NOMO-1 treated with DMSO at 0.1 percent for 48 hours (cell line): ENCODE results near the gene FUBP3.
"Not testable (repeated sequence)": the region's sequence is repeated elsewhere in the genome, so short reads cannot be mapped to it uniquely, and the experiment has no call there.

ENCODE experiments used
- DNase-seq: peaks from one replicate; lab custom pipeline; 2025; ENCODE audit not compliant: unreplicated experiment; lab: John Stamatoyannopoulos, UW

The FUBP3 gene

DNA sequence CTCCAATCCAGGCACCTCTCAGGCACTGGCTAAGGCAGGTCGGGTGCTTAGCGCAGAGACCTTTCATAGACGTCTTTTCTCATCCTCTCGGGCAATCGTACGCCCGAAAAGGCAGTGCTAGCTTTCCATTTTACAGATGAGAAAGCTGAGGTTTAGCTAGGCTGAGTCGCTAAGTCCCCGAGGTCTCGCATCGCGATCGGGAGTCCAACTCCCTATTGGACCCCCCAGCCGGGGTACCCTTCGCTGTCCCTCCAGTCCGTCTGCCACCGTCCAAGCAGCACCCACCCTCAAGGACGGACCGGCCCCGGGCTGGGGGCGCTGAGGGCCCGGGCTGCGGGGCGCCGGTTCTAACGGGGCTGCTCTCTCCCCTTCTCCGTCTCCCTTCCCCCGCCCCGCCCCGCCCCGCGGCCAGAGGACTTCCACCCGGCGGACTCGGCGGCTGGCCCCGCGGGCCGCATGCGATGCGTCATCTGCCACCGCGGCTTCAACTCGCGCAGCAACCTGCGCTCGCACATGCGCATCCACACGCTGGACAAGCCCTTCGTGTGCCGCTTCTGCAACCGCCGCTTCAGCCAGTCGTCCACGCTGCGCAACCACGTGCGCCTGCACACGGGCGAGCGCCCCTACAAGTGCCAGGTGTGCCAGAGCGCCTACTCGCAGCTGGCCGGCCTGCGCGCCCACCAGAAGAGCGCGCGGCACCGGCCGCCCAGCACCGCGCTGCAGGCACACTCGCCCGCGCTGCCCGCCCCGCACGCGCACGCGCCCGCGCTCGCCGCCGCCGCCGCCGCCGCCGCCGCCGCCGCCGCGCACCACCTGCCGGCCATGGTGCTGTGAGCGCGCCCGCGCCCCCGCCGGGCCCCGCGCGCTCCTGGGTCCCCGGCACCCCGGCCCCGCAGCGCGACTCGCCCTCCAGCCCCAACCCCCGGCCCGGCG is 101.7 kb downstream of the FUBP3 start:
- DNase-seq: peak; percentile 79

GRCh38 chr9:130681769-130682420 is 102.5 kb downstream of the FUBP3 start:
- DNase-seq: no peak

DNA sequence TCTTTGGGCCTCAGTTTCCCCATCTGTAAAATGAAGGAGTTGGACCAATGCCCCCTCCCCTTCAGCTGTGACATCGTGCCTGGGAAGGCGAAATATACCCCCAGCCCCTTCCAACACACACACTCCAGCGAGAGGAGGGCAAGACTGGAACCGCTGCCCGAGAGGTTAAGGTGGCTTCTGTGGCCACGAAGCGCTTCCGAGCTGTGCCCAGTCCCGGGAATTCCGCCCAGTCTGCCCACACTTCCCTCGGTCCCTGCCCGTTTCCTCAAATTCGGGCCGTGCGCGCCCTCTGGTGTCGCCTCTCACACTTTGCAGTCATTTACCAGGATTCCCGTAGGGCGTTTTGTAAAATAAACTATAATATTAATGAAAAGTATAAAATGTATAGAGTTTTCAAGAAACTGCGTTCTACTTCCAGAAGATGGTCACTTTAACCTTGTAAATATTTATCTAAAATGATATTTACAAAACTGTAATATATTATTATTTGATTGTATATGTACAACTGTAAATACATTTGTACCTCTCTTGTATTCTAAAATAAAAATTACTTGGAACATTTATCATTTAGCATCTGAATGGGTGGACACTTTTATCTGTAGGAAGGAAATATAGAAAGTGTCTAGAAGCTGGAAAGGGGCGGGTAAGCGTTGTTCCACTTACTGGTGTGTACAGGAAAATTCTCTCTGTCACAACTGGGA is 103.2 kb downstream of the FUBP3 start:
- peak; percentile 18 for DNase-seq

DNA sequence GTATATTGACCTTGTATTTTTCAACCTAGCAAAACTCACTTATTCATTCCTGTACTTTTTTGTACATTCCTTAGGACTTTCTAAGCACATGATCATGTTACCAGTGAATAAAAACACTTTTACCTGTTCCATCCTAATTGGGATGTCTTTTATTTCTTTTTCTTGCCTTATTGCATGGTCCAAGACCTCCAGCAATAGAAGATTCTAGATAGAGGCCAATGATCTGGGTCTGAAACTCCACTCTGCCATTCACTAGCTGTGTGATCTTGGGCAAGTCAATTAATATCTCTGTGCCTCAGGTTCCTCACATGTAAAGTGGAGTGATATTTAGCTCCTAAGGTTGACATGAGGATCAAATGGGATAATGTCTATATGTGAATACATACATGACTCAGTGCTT is 105.7 kb downstream of the FUBP3 start:
- DNase-seq: no peak

DNA sequence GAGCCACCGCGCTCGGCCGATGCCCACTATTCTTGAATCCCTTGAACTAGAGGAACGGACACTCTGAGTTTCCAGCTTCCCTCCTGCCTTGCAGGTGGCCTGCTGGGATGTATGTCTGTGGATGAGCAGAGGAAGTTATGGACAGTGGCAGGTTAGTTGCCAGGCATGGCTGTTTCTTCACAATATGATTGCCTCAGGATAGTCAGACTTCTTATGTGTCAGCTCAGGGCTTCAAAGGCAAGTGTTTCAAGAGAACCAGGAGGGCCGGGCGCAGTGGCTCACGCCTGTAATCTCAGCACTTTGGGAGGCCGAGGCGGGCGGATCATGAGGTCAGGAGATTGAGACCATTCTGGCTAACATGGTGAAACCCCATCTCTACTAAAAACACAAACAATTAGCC is 106.6 kb downstream of the FUBP3 start:
- not testable (repeated sequence) for DNase-seq

DNA sequence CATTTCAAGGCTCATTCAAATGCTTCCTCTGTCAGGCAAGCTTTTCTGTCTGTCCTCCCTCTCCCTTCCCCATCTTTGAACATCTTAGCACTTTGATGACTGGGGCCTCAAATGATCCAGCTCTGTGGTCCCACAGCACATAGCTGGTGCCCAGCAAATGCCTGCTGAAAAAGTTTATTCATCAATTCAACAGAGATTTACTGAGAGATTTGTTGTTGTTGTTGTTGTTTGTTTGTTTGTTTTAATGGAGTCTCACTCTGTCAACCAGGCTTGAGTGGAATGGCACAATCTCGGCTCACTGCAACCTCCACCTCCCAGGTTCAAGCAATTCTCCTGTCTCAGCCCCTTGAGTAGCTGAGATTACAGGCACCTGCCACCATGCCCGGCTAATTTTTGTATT is 108.2 kb downstream of the FUBP3 start:
- no peak for DNase-seq
